GM18861 (cell line): ENCODE measurements around the gene USP17L20.
"Not testable (repeated sequence)": the region's sequence is repeated elsewhere in the genome, so short reads cannot be mapped to it uniquely, and the experiment has no call there.

Experiments
- ATAC-seq: cut with Tn5 transposase; IDR thresholded peaks from one replicate; pipeline ENCODE4 v1.9.1; 2021; ENCODE audit not compliant: unreplicated experiment

The USP17L20 gene, protein sequence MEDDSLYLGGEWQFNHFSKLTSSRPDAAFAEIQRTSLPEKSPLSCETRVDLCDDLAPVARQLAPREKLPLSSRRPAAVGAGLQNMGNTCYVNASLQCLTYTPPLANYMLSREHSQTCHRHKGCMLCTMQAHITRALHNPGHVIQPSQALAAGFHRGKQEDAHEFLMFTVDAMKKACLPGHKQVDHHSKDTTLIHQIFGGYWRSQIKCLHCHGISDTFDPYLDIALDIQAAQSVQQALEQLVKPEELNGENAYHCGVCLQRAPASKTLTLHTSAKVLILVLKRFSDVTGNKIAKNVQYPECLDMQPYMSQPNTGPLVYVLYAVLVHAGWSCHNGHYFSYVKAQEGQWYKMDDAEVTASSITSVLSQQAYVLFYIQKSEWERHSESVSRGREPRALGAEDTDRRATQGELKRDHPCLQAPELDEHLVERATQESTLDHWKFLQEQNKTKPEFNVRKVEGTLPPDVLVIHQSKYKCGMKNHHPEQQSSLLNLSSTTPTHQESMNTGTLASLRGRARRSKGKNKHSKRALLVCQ

DNA sequence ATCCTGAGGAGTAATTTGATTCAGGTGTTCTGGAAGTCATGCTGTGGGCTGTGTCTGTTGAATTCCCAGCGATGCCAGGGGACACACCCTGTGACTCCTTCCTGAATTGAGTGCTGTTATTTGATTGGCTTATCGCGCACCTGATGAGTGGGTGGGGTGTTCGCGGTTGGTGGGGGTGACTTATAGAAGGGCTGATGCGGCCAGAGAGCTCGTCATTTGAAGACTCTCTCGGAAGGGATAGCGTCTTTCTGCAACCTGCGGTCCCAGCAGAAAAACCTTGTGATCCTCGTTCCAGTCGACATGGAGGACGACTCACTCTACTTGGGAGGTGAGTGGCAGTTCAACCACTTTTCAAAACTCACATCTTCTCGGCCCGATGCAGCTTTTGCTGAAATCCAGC lies at the start of gene USP17L20:
Gene USP17L20 (plus strand): TSS at position 301 of the 400 bp plus-strand sequence. CDS start 0 bp downstream, at position 301.
- not testable (repeated sequence) for ATAC-seq

DNA sequence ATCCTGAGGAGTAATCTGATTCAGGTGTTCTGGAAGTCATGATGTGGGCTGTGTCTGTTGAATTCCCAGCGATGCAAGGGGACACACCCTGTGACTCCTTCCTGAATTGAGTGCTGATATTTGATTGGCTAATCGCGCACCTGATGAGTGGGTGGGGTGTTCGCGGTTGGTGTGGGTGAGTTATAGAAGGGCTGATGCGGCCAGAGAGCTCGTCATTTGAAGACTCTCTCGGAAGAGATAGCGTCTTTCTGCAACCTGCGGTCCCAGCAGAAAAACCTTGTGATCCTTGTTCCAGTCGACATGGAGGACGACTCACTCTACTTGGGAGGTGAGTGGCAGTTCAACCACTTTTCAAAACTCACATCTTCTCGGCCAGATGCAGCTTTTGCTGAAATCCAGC lies 47.6 kb upstream of the USP17L20 start, which contains the start of gene USP17L10:
Gene USP17L10 (plus strand): TSS at position 301 of the 400 bp plus-strand sequence. CDS start 0 bp downstream, at position 301.
- ATAC-seq = not testable (repeated sequence)

DNA sequence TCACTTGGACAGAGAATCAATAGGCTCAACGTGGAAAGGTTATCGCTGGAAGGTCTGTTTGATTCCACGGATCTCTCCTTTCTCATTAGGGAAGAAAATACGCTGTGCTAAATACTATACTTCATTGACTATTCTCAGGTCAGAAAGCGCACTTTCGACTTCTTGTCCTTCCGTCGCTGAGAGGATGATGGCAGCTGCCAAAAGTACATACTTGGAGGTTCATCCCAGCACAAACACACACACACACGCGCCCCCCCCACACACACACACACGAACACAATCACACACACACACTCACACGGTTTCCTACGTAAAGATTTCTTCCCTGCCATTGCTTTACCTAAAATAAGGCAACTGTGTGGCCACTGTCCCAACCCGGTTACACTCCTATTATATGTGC lies 43.2 kb upstream of the USP17L20 start:
- not testable (repeated sequence) for ATAC-seq

DNA sequence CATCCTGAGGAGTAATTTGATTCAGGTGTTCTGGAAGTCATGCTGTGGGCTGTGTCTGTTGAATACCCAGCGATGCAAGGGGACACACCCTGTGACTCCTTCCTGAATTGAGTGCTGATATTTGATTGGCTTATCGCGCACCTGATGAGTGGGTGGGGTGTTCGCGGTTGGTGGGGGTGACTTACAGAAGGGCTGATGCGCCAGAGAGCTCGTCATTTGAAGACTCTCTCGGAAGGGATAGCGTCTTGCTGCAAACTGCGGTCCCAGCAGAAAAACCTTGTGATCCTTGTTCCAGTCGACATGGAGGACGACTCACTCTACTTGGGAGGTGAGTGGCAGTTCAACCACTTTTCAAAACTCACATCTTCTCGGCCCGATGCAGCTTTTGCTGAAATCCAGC lies 42.8 kb upstream of the USP17L20 start, which contains the start of gene USP17L11:
Gene USP17L11 (plus strand): TSS at position 301 of the 400 bp plus-strand sequence. CDS start 0 bp downstream, at position 301.
- ATAC-seq = not testable (repeated sequence)

DNA sequence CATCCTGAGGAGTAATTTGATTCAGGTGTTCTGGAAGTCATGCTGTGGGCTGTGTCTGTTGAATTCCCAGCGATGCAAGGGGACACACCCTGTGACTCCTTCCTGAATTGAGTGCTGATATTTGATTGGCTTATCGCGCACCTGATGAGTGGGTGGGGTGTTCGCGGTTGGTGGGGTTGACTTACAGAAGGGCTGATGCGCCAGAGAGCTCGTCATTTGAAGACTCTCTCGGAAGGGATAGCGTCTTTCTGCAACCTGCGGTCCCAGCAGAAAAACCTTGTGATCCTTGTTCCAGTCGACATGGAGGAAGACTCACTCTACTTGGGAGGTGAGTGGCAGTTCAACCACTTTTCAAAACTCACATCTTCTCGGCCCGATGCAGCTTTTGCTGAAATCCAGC lies 38.1 kb upstream of the USP17L20 start, which contains the start of gene USP17L12:
Gene USP17L12 (plus strand): TSS at position 301 of the 400 bp plus-strand sequence. CDS start 0 bp downstream, at position 301.
- ATAC-seq = not testable (repeated sequence)

DNA sequence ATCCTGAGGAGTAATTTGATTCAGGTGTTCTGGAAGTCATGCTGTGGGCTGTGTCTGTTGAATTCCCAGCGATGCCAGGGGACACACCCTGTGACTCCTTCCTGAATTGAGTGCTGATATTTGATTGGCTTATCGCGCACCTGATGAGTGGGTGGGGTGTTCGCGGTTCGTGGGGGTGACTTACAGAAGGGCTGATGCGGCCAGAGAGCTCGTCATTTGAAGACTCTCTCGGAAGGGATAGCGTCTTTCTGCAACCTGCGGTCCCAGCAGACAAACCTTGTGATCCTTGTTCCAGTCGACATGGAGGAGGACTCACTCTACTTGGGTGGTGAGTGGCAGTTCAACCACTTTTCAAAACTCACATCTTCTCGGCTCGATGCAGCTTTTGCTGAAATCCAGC lies 33.3 kb upstream of the USP17L20 start, which contains the start of gene USP17L13:
Gene USP17L13 (plus strand): TSS at position 301 of the 400 bp plus-strand sequence. CDS start 0 bp downstream, at position 301.
- not testable (repeated sequence) for ATAC-seq

DNA sequence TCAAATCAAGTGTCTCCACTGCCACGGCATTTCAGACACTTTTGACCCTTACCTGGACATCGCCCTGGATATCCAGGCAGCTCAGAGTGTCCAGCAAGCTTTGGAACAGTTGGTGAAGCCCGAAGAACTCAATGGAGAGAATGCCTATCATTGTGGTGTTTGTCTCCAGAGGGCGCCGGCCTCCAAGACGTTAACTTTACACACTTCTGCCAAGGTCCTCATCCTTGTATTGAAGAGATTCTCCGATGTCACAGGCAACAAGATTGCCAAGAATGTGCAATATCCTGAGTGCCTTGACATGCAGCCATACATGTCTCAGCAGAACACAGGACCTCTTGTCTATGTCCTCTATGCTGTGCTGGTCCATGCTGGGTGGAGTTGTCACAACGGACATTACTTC lies 27.7 kb upstream of the USP17L20 start:
- ATAC-seq = not testable (repeated sequence)

DNA sequence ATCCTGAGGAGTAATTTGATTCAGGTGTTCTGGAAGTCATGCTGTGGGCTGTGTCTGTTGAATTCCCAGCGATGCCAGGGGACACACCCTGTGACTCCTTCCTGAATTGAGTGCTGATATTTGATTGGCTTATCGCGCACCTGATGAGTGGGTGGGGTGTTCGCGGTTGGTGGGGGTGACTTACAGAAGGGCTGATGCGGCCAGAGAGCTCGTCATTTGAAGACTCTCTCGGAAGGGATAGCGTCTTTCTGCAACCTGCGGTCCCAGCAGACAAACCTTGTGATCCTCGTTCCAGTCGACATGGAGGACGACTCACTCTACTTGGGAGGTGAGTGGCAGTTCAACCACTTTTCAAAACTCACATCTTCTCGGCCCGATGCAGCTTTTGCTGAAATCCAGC lies 23.8 kb upstream of the USP17L20 start, which contains the start of gene USP17L15:
Gene USP17L15 (plus strand): TSS at position 301 of the 400 bp plus-strand sequence. CDS start 0 bp downstream, at position 301.
- ATAC-seq = not testable (repeated sequence)

DNA sequence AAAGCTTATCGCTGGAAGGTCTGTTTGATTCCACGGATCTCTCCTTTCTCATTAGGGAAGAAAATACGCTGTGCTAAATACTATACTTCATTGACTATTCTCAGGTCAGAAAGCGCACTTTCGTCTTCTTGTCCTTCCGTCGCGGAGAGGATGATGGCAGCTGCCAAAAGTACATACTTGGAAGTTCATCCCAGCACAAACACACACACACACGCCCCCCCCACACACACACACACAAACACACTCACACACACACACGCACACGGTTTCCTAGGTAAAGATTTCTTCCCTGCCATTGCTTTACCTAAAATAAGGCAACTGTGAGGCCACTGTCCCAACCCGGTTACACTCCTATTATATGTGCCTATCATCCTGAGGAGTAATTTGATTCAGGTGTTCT lies 19.5 kb upstream of the USP17L20 start:
- not testable (repeated sequence) for ATAC-seq

DNA sequence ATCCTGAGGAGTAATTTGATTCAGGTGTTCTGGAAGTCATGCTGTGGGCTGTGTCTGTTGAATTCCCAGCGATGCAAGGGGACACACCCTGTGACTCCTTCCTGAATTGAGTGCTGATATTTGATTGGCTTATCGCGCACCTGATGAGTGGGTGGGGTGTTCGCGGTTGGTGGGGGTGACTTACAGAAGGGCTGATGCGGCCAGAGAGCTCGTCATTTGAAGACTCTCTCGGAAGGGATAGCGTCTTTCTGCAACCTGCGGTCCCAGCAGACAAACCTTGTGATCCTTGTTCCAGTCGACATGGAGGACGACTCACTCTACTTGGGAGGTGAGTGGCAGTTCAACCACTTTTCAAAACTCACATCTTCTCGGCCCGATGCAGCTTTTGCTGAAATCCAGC lies 14.3 kb upstream of the USP17L20 start, which contains the start of gene USP17L17:
Gene USP17L17 (plus strand): TSS at position 301 of the 400 bp plus-strand sequence. CDS start 0 bp downstream, at position 301.
- not testable (repeated sequence) for ATAC-seq

DNA sequence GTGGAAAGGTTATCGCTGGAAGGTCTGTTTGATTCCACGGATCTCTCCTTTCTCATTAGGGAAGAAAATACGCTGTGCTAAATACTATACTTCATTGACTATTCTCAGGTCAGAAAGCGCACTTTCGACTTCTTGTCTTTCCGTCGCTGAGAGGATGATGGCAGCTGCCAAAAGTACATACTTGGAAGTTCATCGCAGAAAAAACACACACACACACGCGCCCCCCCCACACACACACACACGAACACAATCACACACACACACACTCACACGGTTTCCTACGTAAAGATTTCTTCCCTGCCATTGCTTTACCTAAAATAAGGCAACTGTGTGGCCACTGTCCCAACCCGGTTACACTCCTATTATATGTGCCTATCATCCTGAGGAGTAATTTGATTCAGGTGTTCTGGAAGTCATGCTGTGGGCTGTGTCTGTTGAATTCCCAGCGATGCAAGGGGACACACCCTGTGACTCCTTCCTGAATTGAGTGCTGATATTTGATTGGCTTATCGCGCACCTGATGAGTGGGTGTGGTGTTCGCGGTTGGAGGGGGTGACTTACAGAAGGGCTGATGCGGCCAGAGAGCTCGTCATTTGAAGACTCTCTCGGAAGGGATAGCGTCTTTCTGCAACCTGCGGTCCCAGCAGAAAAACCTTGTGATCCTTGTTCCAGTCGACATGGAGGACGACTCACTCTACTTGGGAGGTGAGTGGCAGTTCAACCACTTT lies 9.8 kb upstream of the USP17L20 start, which contains the start of gene USP17L18:
Gene USP17L18 (plus strand): TSS at position 678 of the 728 bp plus-strand sequence. CDS start 0 bp downstream, at position 678.
- ATAC-seq = not testable (repeated sequence)

DNA sequence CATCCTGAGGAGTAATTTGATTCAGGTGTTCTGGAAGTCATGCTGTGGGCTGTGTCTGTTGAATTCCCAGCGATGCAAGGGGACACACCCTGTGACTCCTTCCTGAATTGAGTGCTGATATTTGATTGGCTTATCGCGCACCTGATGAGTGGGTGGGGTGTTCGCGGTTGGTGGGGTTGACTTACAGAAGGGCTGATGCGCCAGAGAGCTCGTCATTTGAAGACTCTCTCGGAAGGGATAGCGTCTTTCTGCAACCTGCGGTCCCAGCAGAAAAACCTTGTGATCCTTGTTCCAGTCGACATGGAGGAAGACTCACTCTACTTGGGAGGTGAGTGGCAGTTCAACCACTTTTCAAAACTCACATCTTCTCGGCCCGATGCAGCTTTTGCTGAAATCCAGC lies 4.8 kb upstream of the USP17L20 start, which contains the start of gene USP17L19:
Gene USP17L19 (plus strand): TSS at position 301 of the 400 bp plus-strand sequence. CDS start 0 bp downstream, at position 301.
- ATAC-seq = not testable (repeated sequence)

DNA sequence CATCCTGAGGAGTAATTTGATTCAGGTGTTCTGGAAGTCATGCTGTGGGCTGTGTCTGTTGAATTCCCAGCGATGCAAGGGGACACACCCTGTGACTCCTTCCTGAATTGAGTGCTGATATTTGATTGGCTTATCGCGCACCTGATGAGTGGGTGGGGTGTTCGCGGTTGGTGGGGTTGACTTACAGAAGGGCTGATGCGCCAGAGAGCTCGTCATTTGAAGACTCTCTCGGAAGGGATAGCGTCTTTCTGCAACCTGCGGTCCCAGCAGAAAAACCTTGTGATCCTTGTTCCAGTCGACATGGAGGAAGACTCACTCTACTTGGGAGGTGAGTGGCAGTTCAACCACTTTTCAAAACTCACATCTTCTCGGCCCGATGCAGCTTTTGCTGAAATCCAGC lies 4.6 kb downstream of the USP17L20 start, which contains the start of gene USP17L21:
Gene USP17L21 (plus strand): TSS at position 301 of the 400 bp plus-strand sequence. CDS start 0 bp downstream, at position 301.
- ATAC-seq = not testable (repeated sequence)

DNA sequence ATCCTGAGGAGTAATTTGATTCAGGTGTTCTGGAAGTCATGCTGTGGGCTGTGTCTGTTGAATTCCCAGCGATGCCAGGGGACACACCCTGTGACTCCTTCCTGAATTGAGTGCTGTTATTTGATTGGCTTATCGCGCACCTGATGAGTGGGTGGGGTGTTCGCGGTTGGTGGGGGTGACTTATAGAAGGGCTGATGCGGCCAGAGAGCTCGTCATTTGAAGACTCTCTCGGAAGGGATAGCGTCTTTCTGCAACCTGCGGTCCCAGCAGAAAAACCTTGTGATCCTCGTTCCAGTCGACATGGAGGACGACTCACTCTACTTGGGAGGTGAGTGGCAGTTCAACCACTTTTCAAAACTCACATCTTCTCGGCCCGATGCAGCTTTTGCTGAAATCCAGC lies 9.4 kb downstream of the USP17L20 start, which contains the start of gene USP17L22:
Gene USP17L22 (plus strand): TSS at position 301 of the 400 bp plus-strand sequence. CDS start 0 bp downstream, at position 301.
- ATAC-seq = not testable (repeated sequence)

DNA sequence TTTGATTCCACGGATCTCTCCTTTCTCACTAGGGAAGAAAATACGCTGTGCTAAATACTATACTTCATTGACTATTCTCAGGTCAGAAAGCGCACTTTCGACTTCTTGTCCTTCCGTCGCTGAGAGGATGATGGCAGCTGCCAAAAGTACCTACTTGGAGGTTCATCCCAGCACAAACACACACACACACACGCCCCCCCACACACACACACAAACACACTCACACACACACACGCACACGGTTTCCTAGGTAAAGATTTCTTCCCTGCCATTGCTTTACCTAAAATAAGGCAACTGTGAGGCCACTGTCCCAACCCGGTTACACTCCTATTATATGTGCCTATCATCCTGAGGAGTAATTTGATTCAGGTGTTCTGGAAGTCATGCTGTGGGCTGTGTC lies 13.8 kb downstream of the USP17L20 start:
- not testable (repeated sequence) for ATAC-seq
